ENCODE data around the gene ALG14. TPM values are rescaled to one million over a fixed set of nuclear protein-coding genes. Genes with fewer than 3 reads are reported as not detected.

ALG14 gene
- total RNA-seq, 6 donors from 2014 or later, result 0.55 to 6.2 (median 0.98) TPM

DNA sequence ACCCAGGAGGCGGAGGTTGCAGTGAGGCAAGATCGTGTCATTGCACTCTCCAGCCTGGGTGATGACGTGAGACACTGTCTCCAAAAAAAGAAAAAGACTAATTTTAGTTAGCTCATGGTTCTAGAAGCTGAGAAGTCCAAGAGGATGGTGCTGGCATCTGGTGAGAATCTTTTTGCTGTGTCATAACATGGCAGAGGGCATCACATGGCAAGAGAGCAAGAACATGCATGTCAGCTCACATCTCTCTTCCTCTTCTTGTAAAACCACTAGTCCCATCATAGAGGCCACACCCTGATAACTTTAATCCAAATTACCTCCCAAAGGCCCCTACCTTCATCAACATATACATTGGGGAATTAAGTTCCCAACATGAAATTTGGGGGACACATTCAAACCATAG, 132.0 kb downstream of the ALG14 start:
- 90 to 96% methylated on average over 3 of the region's 3 CpGs for WGBS, 2 donors
- H3K27me3 ChIP-seq, result no peaks in the 10 kb centered on the region
- no peak overlapping the region for H3K4me3 ChIP-seq
- no peaks in the 10 kb centered on the region for H3K36me3 ChIP-seq
- no peaks in the 10 kb centered on the region for H3K9me3 ChIP-seq
- H3K27ac ChIP-seq, result no peak overlapping the region
- TF ChIP-seq EP300 (IDR thresholded peaks at IDR 0.05) (no peak), POLR2A (IDR thresholded peaks at IDR 0.05) (no peak), POLR2AphosphoS5 (IDR thresholded peaks at IDR 0.05) (no peak)
- TF ChIP-seq, protein P1, sequence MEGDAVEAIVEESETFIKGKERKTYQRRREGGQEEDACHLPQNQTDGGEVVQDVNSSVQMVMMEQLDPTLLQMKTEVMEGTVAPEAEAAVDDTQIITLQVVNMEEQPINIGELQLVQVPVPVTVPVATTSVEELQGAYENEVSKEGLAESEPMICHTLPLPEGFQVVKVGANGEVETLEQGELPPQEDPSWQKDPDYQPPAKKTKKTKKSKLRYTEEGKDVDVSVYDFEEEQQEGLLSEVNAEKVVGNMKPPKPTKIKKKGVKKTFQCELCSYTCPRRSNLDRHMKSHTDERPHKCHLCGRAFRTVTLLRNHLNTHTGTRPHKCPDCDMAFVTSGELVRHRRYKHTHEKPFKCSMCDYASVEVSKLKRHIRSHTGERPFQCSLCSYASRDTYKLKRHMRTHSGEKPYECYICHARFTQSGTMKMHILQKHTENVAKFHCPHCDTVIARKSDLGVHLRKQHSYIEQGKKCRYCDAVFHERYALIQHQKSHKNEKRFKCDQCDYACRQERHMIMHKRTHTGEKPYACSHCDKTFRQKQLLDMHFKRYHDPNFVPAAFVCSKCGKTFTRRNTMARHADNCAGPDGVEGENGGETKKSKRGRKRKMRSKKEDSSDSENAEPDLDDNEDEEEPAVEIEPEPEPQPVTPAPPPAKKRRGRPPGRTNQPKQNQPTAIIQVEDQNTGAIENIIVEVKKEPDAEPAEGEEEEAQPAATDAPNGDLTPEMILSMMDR (IDR thresholded peaks at IDR 0.05), result no peak
- DNase-seq (no peak), ATAC-seq (ENCODE audit: low FRiP score in 2 of 2) (no peak)
- H3K4me1 ChIP-seq, result peaks cover 5 to 18% (median 10%) of the 10 kb centered on the region in 4 donors

DNA sequence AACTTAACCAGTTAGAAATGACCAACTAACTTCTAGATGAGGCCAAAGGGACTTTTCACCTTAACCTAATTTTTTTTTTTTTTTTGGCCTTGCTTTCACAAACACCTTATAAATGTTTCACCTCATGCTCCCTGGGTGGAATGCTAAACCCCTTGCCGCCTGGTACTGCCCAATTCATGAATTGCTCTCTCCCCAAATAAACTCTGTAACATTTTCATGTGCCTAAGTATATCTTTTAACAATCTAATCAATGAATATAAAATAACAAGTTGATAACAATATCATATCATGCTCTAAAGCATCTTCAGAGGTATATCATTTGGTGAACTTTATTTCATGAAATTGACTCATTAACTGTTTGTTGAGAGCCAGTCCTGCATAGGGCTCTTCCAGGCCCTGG, 134.9 kb downstream of the ALG14 start:
- no peak for DNase-seq
- H3K36me3 ChIP-seq, result peaks cover 0 to 10% (median 0%) of the 10 kb centered on the region in 4 donors
- H3K27me3 ChIP-seq, result no peaks in the 10 kb centered on the region
- TF ChIP-seq POLR2AphosphoS5 (IDR thresholded peaks at IDR 0.05) (no peak), POLR2A (IDR thresholded peaks at IDR 0.05) (no peak), EP300 (IDR thresholded peaks at IDR 0.05) (no peak)
- TF ChIP-seq, protein P1 (IDR thresholded peaks at IDR 0.05), result no peak
- ATAC-seq (ENCODE audit: low FRiP score in 2 of 2), result no peak
- no peak overlapping the region for H3K4me3 ChIP-seq
- no peak overlapping the region for H3K27ac ChIP-seq
- peaks cover 5 to 20% (median 11%) of the 10 kb centered on the region in 4 donors for H3K4me1 ChIP-seq
- WGBS, 2 donors, result 47 to 91% methylated on average over 1 of the region's 1 CpG
- no peaks in the 10 kb centered on the region for H3K9me3 ChIP-seq

DNA sequence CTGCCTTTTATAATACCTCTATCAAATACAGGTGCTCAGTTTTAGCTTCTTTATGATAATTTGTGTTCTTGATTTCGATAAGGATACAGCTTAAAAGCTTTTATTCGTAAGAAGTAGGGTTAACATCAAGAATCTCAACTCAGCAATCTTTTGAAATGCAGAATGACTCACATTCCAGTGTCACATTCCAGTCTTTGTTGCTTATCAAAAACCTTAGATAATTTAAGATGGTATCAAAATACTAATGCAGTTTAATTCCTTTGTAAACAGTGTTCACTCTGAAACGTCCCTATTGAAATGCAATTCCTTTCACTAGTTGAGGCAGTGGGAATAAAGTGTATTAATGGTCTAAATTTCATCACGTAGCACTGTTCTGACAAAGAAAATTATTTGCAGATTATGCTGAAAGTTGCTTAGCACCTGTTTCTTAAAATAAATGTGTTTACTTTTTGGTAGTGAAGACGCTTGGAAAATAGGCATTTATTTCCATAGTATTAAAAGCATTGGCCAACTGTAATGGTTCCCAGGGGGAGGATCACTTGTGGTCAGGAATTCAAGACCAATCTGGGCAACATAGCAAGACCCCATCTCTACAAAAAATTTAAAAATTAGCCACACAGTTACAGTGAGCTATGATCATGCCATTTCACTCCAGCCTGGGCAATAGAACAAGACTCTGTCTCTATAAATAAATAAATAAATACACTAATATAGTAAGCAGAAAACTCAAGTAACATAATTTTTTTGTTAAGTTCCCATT, 135.7 kb downstream of the ALG14 start:
- WGBS, 2 donors, result 56 to 68% methylated on average over 5 of the region's 5 CpGs
- Histone ChIP-seq H3K27me3 (no peaks in the 10 kb centered on the region), H3K36me3 (peaks cover 0 to 15% (median 0%) of the 10 kb centered on the region in 4 donors), H3K9me3 (no peaks in the 10 kb centered on the region), H3K4me1 (peaks cover 5 to 20% (median 11%) of the 10 kb centered on the region in 4 donors), H3K27ac (peak overlapping the region in 1 of 4 donors; percentile 30), H3K4me3 (no peak overlapping the region)
- ATAC-seq (ENCODE audit: low FRiP score in 2 of 2), result no peak
- TF ChIP-seq EP300 (IDR thresholded peaks at IDR 0.05) (no peak), POLR2AphosphoS5 (IDR thresholded peaks at IDR 0.05) (no peak), POLR2A (IDR thresholded peaks at IDR 0.05) (no peak)
- TF ChIP-seq, protein P1 (IDR thresholded peaks at IDR 0.05), result no peak
- DNase-seq, result no peak

DNA sequence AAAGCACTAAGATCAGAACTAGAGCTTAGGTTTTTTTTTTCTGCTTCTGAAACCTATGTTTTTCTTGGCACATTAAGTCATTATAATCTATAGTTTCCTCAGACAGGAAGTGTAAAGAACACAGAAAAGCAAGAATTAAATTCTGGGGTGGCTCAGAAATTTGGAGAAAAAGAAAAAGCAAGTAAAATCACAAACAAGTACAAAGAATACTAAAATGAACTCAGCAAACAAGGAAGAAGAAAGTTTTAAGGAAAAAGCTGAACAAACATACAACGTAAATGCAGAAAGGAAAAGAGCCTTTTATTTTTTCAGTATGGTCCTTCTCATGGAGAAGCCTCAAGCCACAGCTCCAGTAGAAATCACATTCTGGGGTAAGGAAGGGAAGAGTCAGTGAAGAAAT, 137.3 kb downstream of the ALG14 start:
- peaks cover 0 to 15% (median 0%) of the 10 kb centered on the region in 4 donors for H3K36me3 ChIP-seq
- peak overlapping the region in 3 of 4 donors; percentile 27 to 36 (median 30) for H3K27ac ChIP-seq
- no peaks in the 10 kb centered on the region for H3K27me3 ChIP-seq
- peaks cover 10 to 20% (median 13%) of the 10 kb centered on the region in 4 donors for H3K4me1 ChIP-seq
- DNase-seq, result no peak
- no peak overlapping the region for H3K4me3 ChIP-seq
- TF ChIP-seq, protein P1 (IDR thresholded peaks at IDR 0.05), result no peak
- TF ChIP-seq POLR2A (IDR thresholded peaks at IDR 0.05) (no peak), POLR2AphosphoS5 (IDR thresholded peaks at IDR 0.05) (no peak)
- ATAC-seq (ENCODE audit: low FRiP score in 2 of 2), result no peak
- no peaks in the 10 kb centered on the region for H3K9me3 ChIP-seq
- WGBS, 2 donors, result 33 to 38% methylated on average over 1 of the region's 1 CpG

All from upper lobe of left lung (tissue), 6 donors.